GM13976 (cell line): Measurements from ENCODE around the gene TBL1XR1.

Experiments
- DNase-seq: peaks from one replicate; pipeline ENCODE4 v3.0.0; 2012; ENCODE audit warnings: low spot score
- in situ Hi-C: fragments of 300-500 bp; cut with MboI; formaldehyde crosslinking; loops from one replicate; pipeline ENCODE4 v1.12.0; 2022; ENCODE audit warnings: low sequenced_read_pairs, mixed read lengths, inconsistent platforms; ENCODE audit not compliant: unreplicated experiment
- TF ChIP-seq, protein P1 (sequence below): IDR thresholded peaks from 2 replicates; pipeline ENCODE4 v1.5.1; 2012; ENCODE audit warnings: borderline replicate concordance, mild to moderate bottlenecking; ENCODE audit not compliant: insufficient read depth; ENCODE audit errors: extremely low read depth, missing control alignments, control extremely low read depth

Gene TBL1XR1

DNA sequence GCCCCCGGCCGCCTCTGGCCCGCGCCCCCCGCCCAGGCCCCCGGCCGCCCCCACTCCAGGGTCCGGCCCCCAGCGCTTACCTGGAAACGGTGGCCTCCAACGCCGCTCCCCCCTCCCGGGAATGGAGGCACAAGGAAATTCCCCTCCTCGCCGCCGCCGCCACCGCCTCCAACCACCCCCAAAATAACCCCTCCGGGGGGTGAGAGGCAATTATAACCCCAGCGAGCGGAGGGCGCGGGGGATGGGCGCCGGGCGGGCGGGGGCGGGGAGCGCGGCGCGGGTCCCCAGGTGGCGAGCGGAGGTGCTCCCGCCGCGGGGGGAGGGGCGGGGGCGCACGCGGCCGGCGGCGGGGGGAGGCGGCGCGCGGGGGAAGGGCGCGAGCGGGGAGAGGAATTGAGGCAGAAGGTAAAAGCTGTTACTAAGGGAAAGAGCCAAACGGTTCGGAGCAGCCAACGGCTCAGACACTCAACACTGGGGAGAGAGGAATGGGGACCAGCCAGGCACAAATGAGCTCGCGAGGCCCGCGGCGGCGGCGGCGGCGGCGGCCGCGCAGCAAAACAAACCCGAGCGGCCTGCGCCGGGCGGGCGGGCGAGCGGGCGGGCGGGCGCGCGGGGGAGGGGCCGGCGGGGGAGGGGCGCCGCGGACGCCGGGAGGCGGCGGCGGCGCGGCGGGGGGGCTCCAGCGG lies at the start of gene TBL1XR1:
Gene TBL1XR1 (minus strand): TSS at position 442 of the 686 bp plus-strand sequence. CDS start 132,505 bp downstream, outside the sequence.
- TF ChIP-seq, protein P1, sequence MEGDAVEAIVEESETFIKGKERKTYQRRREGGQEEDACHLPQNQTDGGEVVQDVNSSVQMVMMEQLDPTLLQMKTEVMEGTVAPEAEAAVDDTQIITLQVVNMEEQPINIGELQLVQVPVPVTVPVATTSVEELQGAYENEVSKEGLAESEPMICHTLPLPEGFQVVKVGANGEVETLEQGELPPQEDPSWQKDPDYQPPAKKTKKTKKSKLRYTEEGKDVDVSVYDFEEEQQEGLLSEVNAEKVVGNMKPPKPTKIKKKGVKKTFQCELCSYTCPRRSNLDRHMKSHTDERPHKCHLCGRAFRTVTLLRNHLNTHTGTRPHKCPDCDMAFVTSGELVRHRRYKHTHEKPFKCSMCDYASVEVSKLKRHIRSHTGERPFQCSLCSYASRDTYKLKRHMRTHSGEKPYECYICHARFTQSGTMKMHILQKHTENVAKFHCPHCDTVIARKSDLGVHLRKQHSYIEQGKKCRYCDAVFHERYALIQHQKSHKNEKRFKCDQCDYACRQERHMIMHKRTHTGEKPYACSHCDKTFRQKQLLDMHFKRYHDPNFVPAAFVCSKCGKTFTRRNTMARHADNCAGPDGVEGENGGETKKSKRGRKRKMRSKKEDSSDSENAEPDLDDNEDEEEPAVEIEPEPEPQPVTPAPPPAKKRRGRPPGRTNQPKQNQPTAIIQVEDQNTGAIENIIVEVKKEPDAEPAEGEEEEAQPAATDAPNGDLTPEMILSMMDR = no peak
- peak; percentile 89 for DNase-seq
- in situ Hi-C loops = loop anchor here (10.0 kb wide), 1 partner anchor 158 kb away; no protein-coding TSS in a partner anchor

DNA sequence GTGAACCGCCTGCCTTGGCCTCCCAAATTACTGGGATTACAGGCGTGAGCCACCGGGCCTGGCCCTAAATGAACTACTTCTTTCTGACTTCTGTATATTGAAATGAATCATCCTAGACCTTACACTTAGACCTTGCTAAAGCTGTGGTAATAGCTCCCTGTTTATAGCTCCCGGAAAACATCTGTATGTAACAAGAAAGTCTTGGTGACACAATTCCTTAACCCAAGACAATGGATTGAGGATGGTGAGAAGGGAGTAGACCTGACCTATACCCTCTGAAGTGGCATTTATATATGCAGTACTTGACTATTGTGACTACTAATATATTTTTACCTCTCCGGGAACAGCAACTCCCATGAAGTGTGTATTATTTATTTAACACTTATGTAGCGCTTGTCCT lies 48.0 kb upstream of the TBL1XR1 start:
- TF ChIP-seq, protein P1 = no peak
- no peak for DNase-seq

DNA sequence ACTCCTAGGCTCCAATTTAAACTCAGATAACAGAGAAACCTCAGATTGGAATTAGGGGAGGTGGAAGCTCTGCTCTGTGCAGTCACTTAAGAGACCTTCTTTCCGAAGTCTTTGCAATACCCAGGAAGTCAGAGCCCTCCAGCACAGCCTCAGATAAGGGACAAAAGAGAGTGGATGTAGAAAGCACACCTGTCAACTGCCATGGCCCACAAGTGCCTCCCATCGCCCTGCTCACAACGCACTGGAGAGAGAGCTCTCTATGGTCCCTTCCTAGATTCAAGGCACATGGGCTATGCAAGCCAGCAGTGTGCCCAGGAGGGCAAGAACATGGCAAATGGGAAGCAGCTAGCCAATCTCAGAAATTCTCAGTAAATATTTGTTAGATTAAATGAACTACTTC lies 47.3 kb upstream of the TBL1XR1 start:
- TF ChIP-seq, protein P1 = no peak
- no peak for DNase-seq
- in situ Hi-C loops = no loop called here

More for the DNA sequence above, 48.0 kb upstream of the TBL1XR1 start:
- in situ Hi-C loops = no loop called here

DNA sequence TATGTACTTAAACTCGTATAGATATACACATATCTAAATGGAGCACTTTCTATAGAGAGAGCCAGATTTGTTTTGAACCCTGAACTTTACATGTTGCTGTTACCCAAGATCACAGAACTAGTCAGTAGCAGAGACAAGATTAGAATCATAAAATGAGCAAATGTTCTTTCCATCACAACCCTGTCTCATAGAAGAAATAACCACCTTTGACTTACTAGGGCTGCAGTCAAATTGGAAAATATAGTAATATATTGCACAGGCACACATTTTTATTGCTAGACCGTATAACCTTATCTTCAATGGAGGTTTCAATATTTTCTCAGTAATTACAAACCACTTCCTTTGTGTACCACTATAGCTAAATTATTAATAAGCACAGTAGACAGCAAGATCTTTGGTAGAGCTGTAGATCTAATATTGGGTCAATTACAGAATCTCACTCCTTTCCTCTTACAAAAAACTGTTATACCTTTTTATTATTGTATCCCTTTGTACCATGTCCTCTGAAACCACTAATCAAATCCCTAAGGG lies 41.5 kb upstream of the TBL1XR1 start:
- in situ Hi-C loops = no loop called here
- DNase-seq = no peak

DNA sequence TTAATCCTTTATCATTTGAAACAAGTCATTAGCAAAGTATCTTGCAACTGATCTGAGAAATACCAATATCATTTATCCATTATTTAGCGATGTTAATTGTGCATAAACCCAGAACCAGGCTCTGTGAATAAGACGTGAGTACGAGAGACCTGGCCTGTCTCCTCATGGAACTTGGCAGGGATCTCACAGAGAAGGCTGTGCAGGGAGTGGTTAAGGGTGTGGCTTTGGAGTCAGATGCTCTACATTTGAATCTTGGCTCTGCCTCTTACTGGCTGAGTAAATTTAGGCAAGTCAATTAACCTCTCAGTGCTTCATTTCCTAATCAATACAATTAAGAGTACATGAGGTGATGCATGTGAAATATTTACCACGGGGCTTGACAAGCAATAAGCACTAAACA lies 39.9 kb upstream of the TBL1XR1 start:
- TF ChIP-seq, protein P1 = no peak
- in situ Hi-C loops = no loop called here
- no peak for DNase-seq

More for the DNA sequence above, 41.5 kb upstream of the TBL1XR1 start:
- TF ChIP-seq, protein P1 = no peak

DNA sequence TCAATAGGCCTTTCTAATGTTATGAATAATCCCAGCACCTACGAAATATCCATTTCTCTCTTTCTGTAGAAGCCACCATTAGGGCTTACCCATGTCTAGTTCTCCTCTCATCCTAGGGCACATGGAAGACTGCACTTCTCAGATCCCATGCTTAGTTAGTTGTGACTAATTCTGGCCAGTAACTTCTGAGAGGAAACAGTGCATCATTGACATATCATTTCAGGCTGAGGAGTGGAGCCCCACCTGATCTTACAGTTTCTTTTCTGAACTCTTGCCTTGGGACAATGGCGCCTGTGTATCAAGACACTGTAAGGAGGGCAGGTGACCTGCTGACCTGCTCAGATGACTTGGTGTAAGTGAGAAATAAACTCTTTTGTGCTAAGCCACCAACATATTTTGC lies 39.4 kb upstream of the TBL1XR1 start:
- no peak for DNase-seq
- TF ChIP-seq, protein P1 = no peak
- in situ Hi-C loops = no loop called here
